ENCODE results near the gene ZNF865. TPM values are rescaled to one million over a fixed set of nuclear protein-coding genes. Genes with fewer than 3 reads are reported as not detected.

ZNF865 gene
- total RNA-seq (0.51 and 1.2 TPM in 2 replicates), polyA plus RNA-seq (1.2 TPM in 2 replicates), polyA minus RNA-seq (ENCODE audit: low replicate concordance) (1.7 and 3.3 TPM in 2 replicates)
- polyA plus RNA-seq (2012), result 5.1 and 6.0 TPM in 2 replicates

- no peaks in the 10 kb centered on the region for H3K27me3 ChIP-seq (ENCODE audit: control insufficient read depth, insufficient read depth, low read length)
Observed at GRCh38 chr19:55605637-55606470, at the start of gene ZNF865. Gene ZNF865 (plus strand): TSS chr19:55605647. CDS start chr19:55613619, 7,972 bp downstream.

DNA sequence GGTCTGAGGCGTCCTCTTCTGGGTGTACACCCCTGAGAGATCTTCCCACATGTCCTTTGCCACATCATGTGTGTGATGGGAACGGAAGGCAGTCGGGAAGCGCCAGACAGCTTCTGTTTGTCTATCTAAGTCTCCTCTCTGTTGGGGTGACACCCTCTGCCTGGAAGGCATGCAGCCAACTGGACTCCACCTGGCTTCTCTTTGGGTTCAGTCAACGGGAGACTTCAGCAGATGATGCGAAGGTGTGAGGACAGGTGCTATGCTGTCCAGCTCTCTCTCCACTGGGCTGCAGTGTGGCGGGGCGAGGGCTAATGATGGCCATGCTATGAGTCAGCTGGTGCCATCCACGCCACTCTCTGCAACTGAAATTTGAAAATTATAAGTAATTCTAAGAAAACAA is 45.8 kb upstream of the ZNF865 start:
- no peak overlapping the region for H3K4me3 ChIP-seq (replicated peaks in 1 of 4; ENCODE audit: control extremely low read depth in 1 of 4, insufficient read depth in 1 of 4, low read depth in 3 of 4, low read length in 4 of 4)
- no peaks in the 10 kb centered on the region for H4K20me1 ChIP-seq (ENCODE audit: control insufficient read depth, extremely low read depth, insufficient read depth, low read length)
- TF ChIP-seq, protein P1, sequence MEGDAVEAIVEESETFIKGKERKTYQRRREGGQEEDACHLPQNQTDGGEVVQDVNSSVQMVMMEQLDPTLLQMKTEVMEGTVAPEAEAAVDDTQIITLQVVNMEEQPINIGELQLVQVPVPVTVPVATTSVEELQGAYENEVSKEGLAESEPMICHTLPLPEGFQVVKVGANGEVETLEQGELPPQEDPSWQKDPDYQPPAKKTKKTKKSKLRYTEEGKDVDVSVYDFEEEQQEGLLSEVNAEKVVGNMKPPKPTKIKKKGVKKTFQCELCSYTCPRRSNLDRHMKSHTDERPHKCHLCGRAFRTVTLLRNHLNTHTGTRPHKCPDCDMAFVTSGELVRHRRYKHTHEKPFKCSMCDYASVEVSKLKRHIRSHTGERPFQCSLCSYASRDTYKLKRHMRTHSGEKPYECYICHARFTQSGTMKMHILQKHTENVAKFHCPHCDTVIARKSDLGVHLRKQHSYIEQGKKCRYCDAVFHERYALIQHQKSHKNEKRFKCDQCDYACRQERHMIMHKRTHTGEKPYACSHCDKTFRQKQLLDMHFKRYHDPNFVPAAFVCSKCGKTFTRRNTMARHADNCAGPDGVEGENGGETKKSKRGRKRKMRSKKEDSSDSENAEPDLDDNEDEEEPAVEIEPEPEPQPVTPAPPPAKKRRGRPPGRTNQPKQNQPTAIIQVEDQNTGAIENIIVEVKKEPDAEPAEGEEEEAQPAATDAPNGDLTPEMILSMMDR (conservative IDR thresholded peaks at IDR 0.05 in 1 of 2, IDR thresholded peaks at IDR 0.05 in 1 of 2; ENCODE audit: low read depth in 1 of 2, low read length in 2 of 2), result no peak
- TF ChIP-seq EZH2 (IDR thresholded peaks at IDR 0.05; ENCODE audit: low read length, missing control alignments), result no peak
- no peak overlapping the region for H3K27ac ChIP-seq (ENCODE audit: insufficient read depth, low read length)
- H3K27me3 ChIP-seq (ENCODE audit: control insufficient read depth, insufficient read depth, low read length), result no peaks in the 10 kb centered on the region
- no peaks in the 10 kb centered on the region for H3K79me2 ChIP-seq (ENCODE audit: control insufficient read depth, insufficient read depth, low read length)
- H2AFZ ChIP-seq (ENCODE audit: low read length), result no peak overlapping the region
- H3K9ac ChIP-seq (ENCODE audit: insufficient read depth, low read length), result no peak overlapping the region
- no peak overlapping the region for H3K4me2 ChIP-seq (ENCODE audit: extremely low read depth, insufficient read depth, low read length)
- no peaks in the 10 kb centered on the region for H3K36me3 ChIP-seq (ENCODE audit: control insufficient read depth, insufficient read depth, low read length)
- H3K9me3 ChIP-seq (ENCODE audit: control insufficient read depth, insufficient read depth, low read depth, low read length), result no peaks in the 10 kb centered on the region
- no peak for DNase-seq (ENCODE audit: low read depth in 2 of 2)
- no peaks in the 10 kb centered on the region for H3K4me1 ChIP-seq (ENCODE audit: control insufficient read depth, extremely low read depth, insufficient read depth, low read length)

More at GRCh38 chr19:55605637-55606470, at the start of gene ZNF865:
- Histone ChIP-seq H4K20me1 (ENCODE audit: control insufficient read depth, extremely low read depth, insufficient read depth, low read length) (no peaks in the 10 kb centered on the region), H3K79me2 (ENCODE audit: control insufficient read depth, insufficient read depth, low read length) (peaks cover 33% of the 10 kb centered on the region), H3K36me3 (ENCODE audit: control insufficient read depth, insufficient read depth, low read length) (peaks cover 2% of the 10 kb centered on the region), H3K9ac (ENCODE audit: insufficient read depth, low read length) (peak within 1 kb of the TSS; percentile 89), H3K27ac (ENCODE audit: insufficient read depth, low read length) (peak within 1 kb of the TSS; percentile 93), H3K4me2 (ENCODE audit: extremely low read depth, insufficient read depth, low read length) (peak within 1 kb of the TSS; percentile 100), H3K4me3 (replicated peaks in 1 of 4; ENCODE audit: control extremely low read depth in 1 of 4, insufficient read depth in 1 of 4, low read depth in 3 of 4, low read length in 4 of 4) (peak within 1 kb of the TSS; percentile 90 to 95 (median 93)), H2AFZ (ENCODE audit: low read length) (peak within 1 kb of the TSS; percentile 12), H3K4me1 (ENCODE audit: control insufficient read depth, extremely low read depth, insufficient read depth, low read length) (peaks cover 10% of the 10 kb centered on the region), H3K9me3 (ENCODE audit: control insufficient read depth, insufficient read depth, low read depth, low read length) (no peaks in the 10 kb centered on the region)
- no peak for TF ChIP-seq EZH2 (IDR thresholded peaks at IDR 0.05; ENCODE audit: low read length, missing control alignments)
- TF ChIP-seq, protein P1 (conservative IDR thresholded peaks at IDR 0.05 in 1 of 2, IDR thresholded peaks at IDR 0.05 in 1 of 2; ENCODE audit: low read depth in 1 of 2, low read length in 2 of 2), result peak; percentile 75 to 88
- DNase-seq (ENCODE audit: low read depth in 2 of 2), result peak; percentile 84 to 87

- no peaks in the 10 kb centered on the region for H3K36me3 ChIP-seq (ENCODE audit: control insufficient read depth, insufficient read depth, low read length)
- no peak overlapping the region for H3K4me3 ChIP-seq (replicated peaks in 1 of 4; ENCODE audit: control extremely low read depth in 1 of 4, insufficient read depth in 1 of 4, low read depth in 3 of 4, low read length in 4 of 4)
- H3K9me3 ChIP-seq (ENCODE audit: control insufficient read depth, insufficient read depth, low read depth, low read length), result no peaks in the 10 kb centered on the region
- no peaks in the 10 kb centered on the region for H3K4me1 ChIP-seq (ENCODE audit: control insufficient read depth, extremely low read depth, insufficient read depth, low read length)
- H2AFZ ChIP-seq (ENCODE audit: low read length), result no peak overlapping the region
- TF ChIP-seq, protein P1 (conservative IDR thresholded peaks at IDR 0.05 in 1 of 2, IDR thresholded peaks at IDR 0.05 in 1 of 2; ENCODE audit: low read depth in 1 of 2, low read length in 2 of 2), result no peak
- no peak for TF ChIP-seq EZH2 (IDR thresholded peaks at IDR 0.05; ENCODE audit: low read length, missing control alignments)
- H4K20me1 ChIP-seq (ENCODE audit: control insufficient read depth, extremely low read depth, insufficient read depth, low read length), result no peaks in the 10 kb centered on the region
- H3K27me3 ChIP-seq (ENCODE audit: control insufficient read depth, insufficient read depth, low read length), result no peaks in the 10 kb centered on the region
- H3K9ac ChIP-seq (ENCODE audit: insufficient read depth, low read length), result no peak overlapping the region
- no peaks in the 10 kb centered on the region for H3K79me2 ChIP-seq (ENCODE audit: control insufficient read depth, insufficient read depth, low read length)
- peak in 1 of 2 donors; percentile 24 for DNase-seq (ENCODE audit: low read depth in 2 of 2)
- H3K4me2 ChIP-seq (ENCODE audit: extremely low read depth, insufficient read depth, low read length), result no peak overlapping the region
- H3K27ac ChIP-seq (ENCODE audit: insufficient read depth, low read length), result no peak overlapping the region
Observed at GRCh38 chr19:55563261-55563690, 42.2 kb upstream of the ZNF865 start.

Data from fibroblast of lung (primary cell).